Panc1 (cell line): Measurements from ENCODE around the gene PLIN5. TPM values are rescaled to one million over a fixed set of nuclear protein-coding genes. Genes with fewer than 3 reads are reported as not detected.

Experiments
- ATAC-seq: fragments of 200-7000 bp; cut with Tn5 transposase; 2 replicates; pipeline ENCODE4 v1.9.1; 2020; ENCODE audit warnings: mild to moderate bottlenecking, moderate library complexity
- BruUV-seq: library from RNA; stranded (reverse); fragments of 400-500 nt; replicated peaks from 2 replicates; lab custom pipeline; 2021; lab: Mats Ljungman, UMichigan
- CTCF ChIA-PET: fragments of 300-600 bp; sonication (Branson Sonifier 250); formaldehyde crosslinking; loops from one replicate; lab custom pipeline; 2022; ENCODE audit warnings: antibody characterized with exemption; lab: Charles Lee
- POLR2A ChIA-PET: fragments of 300-600 bp; sonication (Branson Sonifier 250); formaldehyde crosslinking; loops from one replicate; lab custom pipeline; 2022; ENCODE audit warnings: antibody characterized with exemption; lab: Charles Lee
- DNase-seq: peaks from one replicate; pipeline ENCODE4 v3.0.0-alpha.2; 2010; ENCODE audit warnings: low read depth, low spot score
- H3K27ac ChIP-seq: 2 replicates; pipeline ENCODE4 v1.5.1; 2011; ENCODE audit warnings: mild to moderate bottlenecking, low read length, inconsistent platforms
- H3K27me3 ChIP-seq: fragments of 200-500 bp; sonication (Bioruptor generic); 2 replicates; pipeline ENCODE4 v1.6.0; 2014; ENCODE audit warnings: low read length, inconsistent platforms; ENCODE audit not compliant: control insufficient read depth, insufficient read depth
- H3K36me3 ChIP-seq: fragments of 200-500 bp; sonication (Bioruptor generic); 2 replicates; pipeline ENCODE4 v1.5.1; 2014; ENCODE audit warnings: inconsistent platforms, mild to moderate bottlenecking, low read length, moderate library complexity; ENCODE audit not compliant: control insufficient read depth, insufficient read depth
- H3K4me1 ChIP-seq: 2 replicates; pipeline ENCODE4 v1.5.1; 2011; ENCODE audit warnings: inconsistent platforms, mild to moderate bottlenecking, low read length, moderate library complexity; ENCODE audit not compliant: control insufficient read depth, insufficient read depth
- H3K4me3 ChIP-seq, 2 experiments: 2 replicates each; pipeline ENCODE4 v1.5.1; 2011 to 2012; ENCODE audit warnings: low read depth in 2 of 2, low read length in 2 of 2, mild to moderate bottlenecking in 2 of 2, inconsistent platforms in 1 of 2, moderate library complexity in 1 of 2
- H3K9me3 ChIP-seq: fragments of 200-500 bp; sonication (Bioruptor generic); 2 replicates; pipeline ENCODE4 v1.5.1; 2014; ENCODE audit warnings: low read depth, mild to moderate bottlenecking, inconsistent platforms, low read length, moderate library complexity; ENCODE audit not compliant: control insufficient read depth, insufficient read depth
- CTCF ChIP-seq: fragments of 450-650 bp; IDR thresholded peaks from 2 replicates; pipeline ENCODE4 v1.5.1; 2017; ENCODE audit warnings: mild to moderate bottlenecking
- POLR2AphosphoS5 ChIP-seq: IDR thresholded peaks from 2 replicates; pipeline ENCODE4 v1.6.1; 2012; ENCODE audit warnings: mild to moderate bottlenecking, low read depth, low read length, moderate library complexity
- REST ChIP-seq, 2 experiments: IDR thresholded peaks; 2 replicates each; pipeline ENCODE4 v1.6.1; 2011 to 2012; ENCODE audit warnings: low read depth in 2 of 2, control low read depth in 1 of 2, low read length in 1 of 2, mild to moderate bottlenecking in 1 of 2, moderate library complexity in 1 of 2; ENCODE audit not compliant: insufficient read depth in 1 of 2
- SIN3A ChIP-seq: IDR thresholded peaks from 2 replicates; pipeline ENCODE4 v1.6.1; 2012; ENCODE audit warnings: low read depth, mild to moderate bottlenecking, low read length, moderate library complexity, borderline replicate concordance; ENCODE audit not compliant: insufficient read depth
- TCF7L2 ChIP-seq: IDR thresholded peaks from 2 replicates; pipeline ENCODE4 v1.6.1; 2011; ENCODE audit warnings: mild to moderate bottlenecking, low read depth, low read length, inconsistent platforms
- in situ Hi-C: cut with HindIII; loops from 2 replicates; pipeline ENCODE4 v1.10.0; 2016; ENCODE audit warnings: low sequenced_read_pairs, low pct_unique_long_range_greater_than_20kb
- intact Hi-C: fragments of 100-400 bp; cut with micrococcal nuclease; formaldehyde crosslinking; loops from one replicate; pipeline ENCODE4 v1.10.0; 2022; ENCODE audit not compliant: unreplicated experiment
- total RNA-seq: library from RNA; stranded (reverse); gene quantifications from one replicate; pipeline ENCODE4 v1.2.1, GENCODE V29; 2021; ENCODE audit not compliant: unreplicated experiment

PLIN5 gene
- total RNA-seq, 1 experiment from 2014 or later = 0.64 TPM

DNA sequence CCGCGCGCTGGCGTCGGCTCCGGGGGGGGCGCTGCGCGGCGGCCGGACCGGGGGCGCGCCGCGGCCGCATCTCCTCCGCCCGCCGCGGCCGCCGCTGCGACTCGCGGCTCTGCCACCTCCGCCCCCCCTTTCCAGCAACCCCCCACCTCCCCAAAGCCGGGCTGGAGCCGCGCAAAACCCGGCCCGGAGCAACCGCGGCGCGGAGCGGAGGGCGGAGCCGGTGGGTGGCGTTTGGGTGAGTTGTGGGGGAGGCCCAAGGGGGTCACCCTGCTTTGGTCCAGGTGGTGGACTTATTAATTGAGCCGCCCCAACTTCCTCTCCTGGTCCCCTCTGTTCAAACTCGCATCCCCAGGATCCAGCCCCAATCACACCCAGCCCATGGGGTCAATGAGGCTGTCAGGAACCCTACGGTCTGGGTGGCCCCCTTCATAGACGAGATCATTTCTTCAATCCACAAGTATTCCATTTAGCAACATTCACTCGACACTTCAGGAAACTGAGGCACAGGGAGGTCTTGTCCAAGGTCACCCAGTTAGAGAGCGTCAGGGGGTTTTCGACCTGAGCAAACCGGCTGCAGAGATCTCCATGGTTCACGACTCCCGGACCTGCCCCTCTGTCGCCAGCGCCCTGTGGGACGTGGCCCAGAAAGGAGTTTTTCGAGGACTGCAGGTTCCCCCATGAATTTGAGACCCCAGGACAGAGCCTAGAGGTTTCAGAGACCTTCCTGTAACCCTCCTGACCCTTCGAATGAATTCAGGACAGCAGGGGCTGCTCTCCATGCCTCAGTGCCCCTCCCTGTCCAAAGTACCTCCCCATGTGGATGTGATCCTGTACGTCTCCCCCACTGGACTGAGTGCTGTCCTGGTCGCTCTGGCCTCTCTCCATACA is 46.9 kb upstream of the PLIN5 start:
- TF ChIP-seq CTCF = no peak
- TF ChIP-seq SIN3A = no peak
- TF ChIP-seq TCF7L2 = no peak
- no peak for TF ChIP-seq REST (IDR thresholded peaks at IDR 0.05; ENCODE audit: insufficient read depth in 1 of 2, low read depth in 2 of 2, low read length in 1 of 2)
- no peak for TF ChIP-seq POLR2AphosphoS5
- CTCF ChIA-PET = no interaction called here
- peak; percentile 36; the same call in 1 of the 2 replicates for ATAC-seq

DNA sequence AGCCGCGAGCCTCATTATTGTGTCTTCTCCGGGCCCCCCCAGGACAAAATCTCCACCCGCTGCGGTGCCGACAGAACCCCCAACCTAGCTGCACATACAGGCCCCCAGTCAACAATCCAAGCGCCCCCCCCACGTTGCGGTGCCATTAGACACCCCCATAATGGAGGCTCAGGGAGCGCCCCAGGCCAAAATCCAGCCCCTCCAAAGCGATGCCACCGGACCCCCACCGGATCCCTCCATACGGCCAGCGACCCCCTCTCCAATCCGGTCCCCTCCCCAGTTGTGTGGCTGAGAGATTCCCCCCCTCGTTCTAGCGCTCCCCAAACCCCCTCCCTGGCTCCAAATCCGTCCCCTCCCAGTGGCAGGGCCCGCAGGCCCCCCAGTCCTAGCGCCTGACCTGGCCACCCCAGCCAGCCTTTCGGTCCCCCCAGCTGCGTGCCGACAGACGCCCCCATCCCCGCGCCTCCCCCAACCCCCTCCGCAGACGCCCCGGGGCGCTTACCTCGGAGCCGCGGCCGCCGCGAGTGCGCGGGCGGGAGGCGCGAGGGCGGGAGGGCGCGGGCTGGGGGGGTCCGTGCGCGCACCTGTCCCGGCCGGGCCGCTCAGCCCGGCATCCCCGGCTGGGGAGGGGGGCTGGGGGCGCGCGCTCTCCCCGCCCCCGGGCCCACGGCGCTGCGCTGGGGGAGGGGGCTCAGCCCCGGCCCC is 46.1 kb upstream of the PLIN5 start:
- ATAC-seq (no peak), DNase-seq (no peak)
- BruUV-seq = no TSS peak
- H3K4me1 ChIP-seq = no peaks in the 10 kb centered on the region; the same call in 1 of the 2 replicates
- ChIA-PET POLR2A (no interaction called here), CTCF (interaction anchor here (0.6 to 0.7 kb wide), 3 partner anchors 8 to 58 kb away, joined by 3 to 6 read pairs (median 4); no protein-coding TSS in a partner anchor)
- intact Hi-C loops = no loop called here
- TF ChIP-seq REST (IDR thresholded peaks at IDR 0.05; ENCODE audit: insufficient read depth in 1 of 2, low read depth in 2 of 2, low read length in 1 of 2) (no peak), POLR2AphosphoS5 (no peak), SIN3A (no peak), TCF7L2 (no peak)
- in situ Hi-C loops = no loop called here
- H3K27ac ChIP-seq = no peak overlapping the region
- H3K36me3 ChIP-seq = no peaks in the 10 kb centered on the region; the same call in 1 of the 2 replicates
- H3K27me3 ChIP-seq = no peaks in the 10 kb centered on the region
- no peaks in the 10 kb centered on the region for H3K9me3 ChIP-seq
- peak overlapping the region; percentile 21 to 33; a peak in 3 of 4 replicates for H3K4me3 ChIP-seq

More for the DNA sequence above, 46.9 kb upstream of the PLIN5 start:
- Histone ChIP-seq H3K4me3 (peak overlapping the region in 1 of 2 experiments; percentile 8; a peak in 1 of 4 replicates), H3K27ac (no peak overlapping the region), H3K9me3 (no peaks in the 10 kb centered on the region), H3K4me1 (no peaks in the 10 kb centered on the region; the same call in 1 of the 2 replicates), H3K27me3 (no peaks in the 10 kb centered on the region), H3K36me3 (no peaks in the 10 kb centered on the region; the same call in 1 of the 2 replicates)
- in situ Hi-C loops (no loop called here), intact Hi-C loops (no loop called here)
- no peak for DNase-seq
- no TSS peak for BruUV-seq
- POLR2A ChIA-PET = no interaction called here
